GM12878 (cell line): ENCODE measurements around the gene GLRX5.

Experiments used
- CHD4 ChIP-seq: fragments of 200-600 bp; sonication (generic); IDR thresholded peaks from 2 replicates; pipeline ENCODE4 v1.6.1; 2016; ENCODE audit warnings: mild to moderate bottlenecking
- CTCF ChIP-seq, 3 experiments: IDR thresholded peaks in 2 of 3; conservative IDR thresholded peaks in 1 of 3; 2 replicates each; pipeline ENCODE4 v1.5.1; 2011; ENCODE audit warnings: low read depth in 3 of 3, low read length in 3 of 3, mild to moderate bottlenecking in 3 of 3, control low read depth in 2 of 3, moderate library complexity in 2 of 3, inconsistent platforms in 1 of 3, mixed read lengths in 1 of 3; ENCODE audit not compliant: control insufficient read depth in 2 of 3, insufficient read depth in 1 of 3; ENCODE audit errors: extremely low read depth in 1 of 3
- HDAC2 ChIP-seq: fragments of 200-600 bp; sonication (generic); IDR thresholded peaks from 2 replicates; pipeline ENCODE4 v1.6.1; 2017
- JUND ChIP-seq: IDR thresholded peaks from 2 replicates; pipeline ENCODE4 v1.6.1; 2012; ENCODE audit warnings: low read depth, mild to moderate bottlenecking, low read length, improper control_type of control experiment, moderate library complexity
- NFIC ChIP-seq: IDR thresholded peaks from 2 replicates; pipeline ENCODE4 v1.6.1; 2012; ENCODE audit warnings: low read depth, mild to moderate bottlenecking, inconsistent platforms, low read length, moderate library complexity

- TF ChIP-seq CTCF (IDR thresholded peaks at IDR 0.05 in 2 of 3, conservative IDR thresholded peaks at IDR 0.05 in 1 of 3; ENCODE audit: control insufficient read depth in 2 of 3, extremely low read depth in 1 of 3, insufficient read depth in 1 of 3, low read depth in 3 of 3, low read length in 3 of 3) (no peak), CHD4 (no peak), JUND (no peak), NFIC (no peak), HDAC2 (no peak)
Measured at GRCh38 chr14:95526483-95527386, 8.1 kb upstream of the GLRX5 start.
